Nephron progenitor cell (in vitro differentiated cells): ENCODE measurements around the gene CHST13.

Experiments used
- DNase-seq: peaks from one replicate; pipeline ENCODE4 v3.0.0; 2021
- H3K27ac Mint-ChIP-seq: 2 replicates; pipeline ENCODE4 v1.8.0; 2021; ENCODE audit warnings: mild to moderate bottlenecking, moderate library complexity, mixed read lengths
- H3K27me3 Mint-ChIP-seq: 2 replicates; pipeline ENCODE4 v1.8.0; 2021; ENCODE audit warnings: mild to moderate bottlenecking, low read depth, mixed read lengths; ENCODE audit not compliant: poor library complexity
- H3K36me3 Mint-ChIP-seq: 2 replicates; pipeline ENCODE4 v1.8.0; 2021; ENCODE audit warnings: low read depth, mixed read lengths
- H3K4me1 Mint-ChIP-seq: 2 replicates; pipeline ENCODE4 v1.8.0; 2021; ENCODE audit warnings: mixed read lengths
- H3K4me3 Mint-ChIP-seq: 2 replicates; pipeline ENCODE4 v1.8.0; 2021; ENCODE audit warnings: mild to moderate bottlenecking, moderate library complexity, mixed read lengths
- H3K9me3 Mint-ChIP-seq: 2 replicates; pipeline ENCODE4 v1.8.0; 2021; ENCODE audit warnings: mild to moderate bottlenecking, moderate library complexity, mixed read lengths
- TF ChIP-seq, protein P1 (sequence below): fragments of 200-600 bp; sonication (generic); IDR thresholded peaks from 2 replicates; pipeline ENCODE4 v1.5.0; 2021; ENCODE audit warnings: antibody characterized with exemption

Gene CHST13

DNA sequence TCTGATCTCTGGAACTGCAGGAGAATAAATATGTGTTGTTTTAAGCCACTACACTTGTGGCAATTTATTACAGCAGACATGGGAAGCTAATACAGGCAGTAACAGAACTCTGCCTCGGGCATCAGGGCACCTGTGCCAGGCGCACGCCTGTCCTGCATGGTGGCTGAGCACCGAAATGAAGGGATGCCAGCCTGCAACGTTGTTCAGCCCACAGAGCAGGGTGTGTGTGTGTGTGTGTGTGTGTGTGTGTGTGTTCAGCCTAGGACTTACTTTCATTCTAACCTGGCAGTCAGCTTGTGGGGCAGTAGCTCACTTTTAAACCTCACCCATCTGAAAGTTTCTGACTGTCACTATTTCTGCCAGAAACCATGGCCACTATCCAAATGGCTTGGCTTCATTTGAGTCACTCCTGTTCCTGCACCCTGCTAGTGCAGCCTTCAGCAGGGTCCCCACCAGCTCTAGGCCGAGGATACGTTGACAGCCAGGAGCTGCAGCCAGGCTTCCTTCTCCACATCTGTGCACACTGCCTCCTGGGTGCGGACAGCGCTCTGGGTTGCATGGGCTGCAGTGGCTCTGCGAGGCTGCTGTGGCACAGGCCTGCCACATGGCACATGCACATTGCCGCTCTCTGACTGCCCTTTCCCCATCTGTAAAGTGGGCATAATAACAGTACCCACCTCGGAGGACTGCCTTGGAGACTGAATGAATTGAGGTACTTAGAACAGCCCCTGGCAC is 10.9 kb upstream of the CHST13 start:
- Mint-ChIP-seq H3K4me3 (no peak overlapping the region), H3K36me3 (no peaks in the 10 kb centered on the region), H3K27ac (no peak overlapping the region), H3K9me3 (no peaks in the 10 kb centered on the region), H3K27me3 (peaks cover 5% of the 10 kb centered on the region), H3K4me1 (peaks cover 6% of the 10 kb centered on the region)
- TF ChIP-seq, protein P1, sequence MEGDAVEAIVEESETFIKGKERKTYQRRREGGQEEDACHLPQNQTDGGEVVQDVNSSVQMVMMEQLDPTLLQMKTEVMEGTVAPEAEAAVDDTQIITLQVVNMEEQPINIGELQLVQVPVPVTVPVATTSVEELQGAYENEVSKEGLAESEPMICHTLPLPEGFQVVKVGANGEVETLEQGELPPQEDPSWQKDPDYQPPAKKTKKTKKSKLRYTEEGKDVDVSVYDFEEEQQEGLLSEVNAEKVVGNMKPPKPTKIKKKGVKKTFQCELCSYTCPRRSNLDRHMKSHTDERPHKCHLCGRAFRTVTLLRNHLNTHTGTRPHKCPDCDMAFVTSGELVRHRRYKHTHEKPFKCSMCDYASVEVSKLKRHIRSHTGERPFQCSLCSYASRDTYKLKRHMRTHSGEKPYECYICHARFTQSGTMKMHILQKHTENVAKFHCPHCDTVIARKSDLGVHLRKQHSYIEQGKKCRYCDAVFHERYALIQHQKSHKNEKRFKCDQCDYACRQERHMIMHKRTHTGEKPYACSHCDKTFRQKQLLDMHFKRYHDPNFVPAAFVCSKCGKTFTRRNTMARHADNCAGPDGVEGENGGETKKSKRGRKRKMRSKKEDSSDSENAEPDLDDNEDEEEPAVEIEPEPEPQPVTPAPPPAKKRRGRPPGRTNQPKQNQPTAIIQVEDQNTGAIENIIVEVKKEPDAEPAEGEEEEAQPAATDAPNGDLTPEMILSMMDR = no peak
- DNase-seq = no peak

DNA sequence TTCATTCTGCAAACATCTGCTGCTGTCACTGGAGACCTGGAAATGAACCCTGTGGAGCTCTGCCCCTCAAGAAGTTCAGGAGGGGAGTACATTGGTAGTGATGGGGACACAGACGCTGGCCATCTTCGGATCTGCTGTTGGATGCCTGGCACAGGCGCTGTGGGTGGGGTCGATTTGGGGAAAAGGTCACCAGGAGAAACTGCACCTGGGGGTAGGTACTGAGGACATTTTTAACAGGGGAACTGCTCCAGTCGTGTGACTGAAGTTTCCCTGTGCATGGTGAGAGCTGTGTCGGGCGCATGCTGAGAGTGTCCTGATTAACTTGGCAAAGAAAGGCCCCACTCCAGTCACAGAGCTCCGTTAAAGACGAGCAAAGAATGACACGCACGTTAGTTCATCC is 9.8 kb upstream of the CHST13 start:
- H3K4me1 Mint-ChIP-seq = peaks cover 13% of the 10 kb centered on the region
- H3K4me3 Mint-ChIP-seq = no peak overlapping the region
- H3K9me3 Mint-ChIP-seq = no peaks in the 10 kb centered on the region
- peaks cover 9% of the 10 kb centered on the region for H3K27me3 Mint-ChIP-seq
- TF ChIP-seq, protein P1 = no peak
- DNase-seq = no peak
- no peaks in the 10 kb centered on the region for H3K36me3 Mint-ChIP-seq
- no peak overlapping the region for H3K27ac Mint-ChIP-seq

DNA sequence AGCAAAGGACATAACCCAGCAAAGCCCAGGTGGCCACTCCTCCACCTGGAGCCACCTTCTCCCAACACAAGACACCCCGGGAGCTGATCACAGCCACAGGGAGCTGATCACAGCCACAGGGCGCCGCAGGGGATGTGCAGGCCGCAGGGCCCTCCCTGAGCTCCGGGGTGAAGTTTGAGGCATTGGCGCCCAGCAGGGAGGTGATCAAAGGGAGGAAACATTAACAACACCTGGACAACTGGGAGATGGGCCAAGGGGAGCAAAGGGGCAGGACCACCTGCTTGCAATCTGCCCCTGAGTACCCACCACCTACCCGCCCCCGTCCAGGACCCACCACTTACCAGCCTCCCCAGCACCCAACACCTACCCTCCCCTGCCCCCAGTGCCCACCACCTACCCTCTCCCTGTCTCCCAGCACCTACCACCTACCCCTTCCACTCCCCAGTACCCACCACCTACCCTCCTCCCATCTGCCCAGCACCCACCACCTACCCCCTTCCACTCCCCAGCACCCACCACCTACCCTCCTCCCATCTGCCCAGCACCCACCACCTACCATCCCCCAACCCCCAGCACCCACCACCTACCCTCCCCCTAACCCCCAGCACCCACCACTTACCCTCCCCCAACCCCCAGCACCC is 8.8 kb upstream of the CHST13 start:
- no peaks in the 10 kb centered on the region for H3K36me3 Mint-ChIP-seq
- no peak for DNase-seq
- H3K4me3 Mint-ChIP-seq = no peak overlapping the region
- no peak overlapping the region for H3K27ac Mint-ChIP-seq
- no peaks in the 10 kb centered on the region for H3K9me3 Mint-ChIP-seq
- H3K4me1 Mint-ChIP-seq = peaks cover 13% of the 10 kb centered on the region
- H3K27me3 Mint-ChIP-seq = peaks cover 10% of the 10 kb centered on the region
- TF ChIP-seq, protein P1 = no peak

DNA sequence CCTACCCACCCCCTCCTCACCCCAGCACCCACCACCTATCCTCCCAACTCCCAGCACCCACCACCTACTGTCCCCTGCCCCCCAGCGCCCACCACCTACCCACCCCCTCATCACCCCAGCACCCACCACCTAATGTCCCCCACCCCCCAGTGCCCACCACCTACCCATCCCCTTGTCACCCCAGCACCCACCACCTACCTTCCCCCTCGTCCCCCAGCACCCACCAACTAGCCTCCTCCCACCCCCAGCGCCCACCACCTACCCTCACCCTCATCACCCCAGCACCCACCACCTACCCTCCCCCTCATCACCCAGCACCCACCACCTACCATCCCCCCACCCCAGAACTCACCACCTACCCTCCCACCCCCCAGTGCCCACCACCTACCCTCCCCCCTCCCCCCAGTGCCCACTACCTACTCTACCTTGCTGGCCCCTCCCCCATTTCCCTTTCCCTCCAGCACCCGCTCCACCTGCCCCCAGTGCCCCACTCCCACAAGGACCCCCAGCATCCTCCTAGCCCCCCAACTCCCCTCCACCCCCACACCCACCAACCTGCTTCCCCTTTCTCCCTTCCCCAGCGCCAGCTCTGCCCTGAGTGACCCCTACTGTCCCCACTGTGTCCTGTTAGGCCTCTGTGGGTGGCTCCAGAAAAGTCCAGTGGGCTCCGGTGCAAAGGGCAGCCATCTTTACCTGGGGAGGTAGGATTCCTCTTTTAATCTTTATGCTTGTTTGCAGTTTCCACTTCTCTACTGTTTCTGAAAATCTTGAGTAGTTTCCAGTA is 7.6 kb upstream of the CHST13 start:
- Mint-ChIP-seq H3K4me1 (peaks cover 8% of the 10 kb centered on the region), H3K27ac (no peak overlapping the region), H3K9me3 (no peaks in the 10 kb centered on the region), H3K36me3 (no peaks in the 10 kb centered on the region), H3K4me3 (no peak overlapping the region), H3K27me3 (peaks cover 13% of the 10 kb centered on the region)
- DNase-seq = no peak
- TF ChIP-seq, protein P1 = no peak

DNA sequence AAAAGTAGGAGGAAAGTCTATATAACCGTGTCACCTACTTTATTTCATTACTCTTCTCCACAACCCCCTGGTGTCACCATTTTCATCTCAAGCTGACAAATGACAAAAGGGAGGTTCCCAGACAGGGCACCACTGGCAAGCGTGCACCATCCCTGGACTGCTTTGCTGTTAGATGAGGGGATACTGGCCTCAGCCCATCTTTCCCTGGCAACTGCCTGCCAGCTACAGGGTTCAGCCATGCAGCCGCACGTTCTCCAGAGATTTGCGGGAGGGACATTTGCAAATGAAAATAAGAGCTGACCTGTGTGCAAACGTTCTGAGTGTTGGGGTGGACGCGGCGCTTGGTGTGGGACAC is 7.0 kb upstream of the CHST13 start:
- TF ChIP-seq, protein P1 = no peak
- Mint-ChIP-seq H3K36me3 (no peaks in the 10 kb centered on the region), H3K9me3 (no peaks in the 10 kb centered on the region), H3K27ac (no peak overlapping the region), H3K27me3 (peaks cover 13% of the 10 kb centered on the region), H3K4me1 (peaks cover 7% of the 10 kb centered on the region), H3K4me3 (no peak overlapping the region)
- DNase-seq = no peak
